C4-2B (cell line): Measurements from ENCODE around the gene PAX6.

Experiments used
- H3K27ac ChIP-seq: fragments of 450-650 bp; 2 replicates; pipeline ENCODE4 v1.5.1; 2017
- CTCF ChIP-seq: fragments of 450-650 bp; conservative IDR thresholded peaks from 2 replicates; pipeline ENCODE4 v1.5.1; 2017; ENCODE audit warnings: mild to moderate bottlenecking
- ZFX ChIP-seq: fragments of 450-650 bp; IDR thresholded peaks from 2 replicates; pipeline ENCODE4 v1.6.1; 2017

PAX6 gene

GRCh38 chr11:31796499-31797189 is 14.5 kb downstream of the PAX6 start:
- TF ChIP-seq CTCF, result no peak
- no peak for TF ChIP-seq ZFX
- H3K27ac ChIP-seq, result no peak overlapping the region

GRCh38 chr11:31795706-31796498 is 15.2 kb downstream of the PAX6 start:
- no peak for TF ChIP-seq ZFX
- no peak for TF ChIP-seq CTCF
- H3K27ac ChIP-seq, result no peak overlapping the region

DNA sequence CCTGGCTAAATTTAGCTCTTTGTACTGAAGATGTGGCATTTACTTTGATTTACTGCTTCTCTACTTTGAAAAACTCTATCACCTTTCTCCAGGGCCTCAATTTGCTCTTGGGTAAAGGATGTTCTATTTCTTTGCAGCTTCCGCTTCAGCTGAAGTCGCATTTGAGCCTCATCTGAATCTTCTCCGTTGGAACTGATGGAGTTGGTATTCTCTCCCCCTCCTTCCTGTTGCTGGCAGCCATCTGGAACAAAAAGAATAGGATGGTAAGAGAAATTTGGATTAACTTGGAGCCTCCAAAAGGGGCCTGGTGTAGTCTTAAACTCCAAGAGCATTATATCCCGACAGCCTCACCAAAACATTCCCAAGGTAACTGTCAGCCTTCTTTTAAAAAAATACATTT is 16.6 kb downstream of the PAX6 start:
- no peak overlapping the region for H3K27ac ChIP-seq
- TF ChIP-seq CTCF, result no peak
- no peak for TF ChIP-seq ZFX

GRCh38 chr11:31793264-31793663 is 17.9 kb downstream of the PAX6 start:
- no peak for TF ChIP-seq CTCF
- TF ChIP-seq ZFX, result no peak

GRCh38 chr11:31792456-31792855 is 18.7 kb downstream of the PAX6 start:
- TF ChIP-seq ZFX (no peak), CTCF (no peak)
- H3K27ac ChIP-seq, result no peak overlapping the region

More at GRCh38 chr11:31793264-31793663, 17.9 kb downstream of the PAX6 start:
- H3K27ac ChIP-seq, result no peak overlapping the region

GRCh38 chr11:31792036-31792435 is 19.1 kb downstream of the PAX6 start:
- no peak overlapping the region for H3K27ac ChIP-seq
- no peak for TF ChIP-seq ZFX
- no peak for TF ChIP-seq CTCF

DNA sequence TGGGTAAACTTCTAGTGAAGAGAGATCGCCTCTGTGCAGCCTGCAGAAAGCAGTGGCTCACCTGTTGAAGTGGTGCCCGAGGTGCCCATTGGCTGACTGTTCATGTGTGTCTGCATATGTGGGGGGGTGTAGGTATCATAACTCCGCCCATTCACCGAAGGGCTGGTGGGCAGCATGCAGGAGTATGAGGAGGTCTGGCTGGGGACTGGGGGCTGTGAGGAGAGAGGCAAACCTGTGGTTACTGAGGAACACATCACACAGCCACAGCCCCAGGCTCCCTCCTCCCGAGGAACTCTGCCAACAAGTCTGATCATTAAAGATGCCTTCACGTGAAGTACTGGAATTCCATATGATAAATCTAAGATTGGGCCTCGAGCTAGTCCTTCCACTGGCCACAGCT is 20.5 kb downstream of the PAX6 start:
- no peak overlapping the region for H3K27ac ChIP-seq
- TF ChIP-seq CTCF, result no peak
- no peak for TF ChIP-seq ZFX
